HepG2 (cell line): ENCODE data around the gene RPL26.

Experiments used
- KDM6A ChIP-seq: IDR thresholded peaks from 2 replicates; pipeline ENCODE4 v1.6.1; 2016; ENCODE audit warnings: low read depth
- SRSF1 ChIP-seq: fragments of 200-400 bp; formaldehyde crosslinking; optimal IDR thresholded peaks from 2 replicates; pipeline ENCODE3; 2017; ENCODE audit warnings: mild to moderate bottlenecking, low read depth, low read length, moderate library complexity
- ZFP36 ChIP-seq: fragments of 150-350 bp; IDR thresholded peaks from 2 replicates; pipeline ENCODE4 v1.6.1; 2018; ENCODE audit warnings: borderline replicate concordance, low read length, low read depth; ENCODE audit not compliant: partially characterized antibody
- ZNF367 ChIP-seq: sonication (generic); formaldehyde crosslinking; IDR thresholded peaks from 2 replicates; pipeline ENCODE4 v1.4.0; 2020; ENCODE audit warnings: missing genetic modification reagents, borderline replicate concordance

- no peak; the same call in 1 of the 2 replicates for TF ChIP-seq ZNF367 (CRISPR knock-in tag)
- TF ChIP-seq SRSF1, result no peak
- TF ChIP-seq ZFP36, result no peak
- no peak for TF ChIP-seq KDM6A
Measured at GRCh38 chr17:8382880-8383142, 182 bp downstream of the RPL26 start.
